Right hindlimb (tissue), 1 donor: Measurements from ENCODE around the gene ACTL10.
"Not testable (repeated sequence)": the region's sequence is repeated elsewhere in the genome, so short reads cannot be mapped to it uniquely, and the experiment has no call there.

Source experiments
- DNase-seq: peaks from one replicate; pipeline ENCODE4 v3.0.0-alpha.2; 2018

ACTL10 gene

GRCh38 chr20:33666293-33667244 is at the start of gene ACTL10:
Gene ACTL10 (plus strand): TSS chr20:33666943. CDS start chr20:33667498, 555 bp downstream.
- peak; percentile 95 for DNase-seq

- DNase-seq: no peak
Measured at GRCh38 chr20:33621717-33622400, 44.9 kb upstream of the ACTL10 start.

- no peak for DNase-seq
Measured at GRCh38 chr20:33622705-33623365, 43.9 kb upstream of the ACTL10 start.

GRCh38 chr20:33624399-33624798 is 42.3 kb upstream of the ACTL10 start:
- DNase-seq: no peak

GRCh38 chr20:33626190-33626589 is 40.6 kb upstream of the ACTL10 start:
- no peak for DNase-seq

- no peak for DNase-seq
Measured at GRCh38 chr20:33627577-33628216, 39.0 kb upstream of the ACTL10 start.

GRCh38 chr20:33629533-33629932 is 37.2 kb upstream of the ACTL10 start:
- no peak for DNase-seq

GRCh38 chr20:33629979-33630378 is 36.8 kb upstream of the ACTL10 start:
- no peak for DNase-seq

GRCh38 chr20:33630507-33630906 is 36.2 kb upstream of the ACTL10 start:
- no peak for DNase-seq

GRCh38 chr20:33631910-33632309 is 34.8 kb upstream of the ACTL10 start:
- DNase-seq: not testable (repeated sequence)

- no peak for DNase-seq
Measured at GRCh38 chr20:33635341-33635740, 31.4 kb upstream of the ACTL10 start.

GRCh38 chr20:33636776-33637175 is 30.0 kb upstream of the ACTL10 start:
- no peak for DNase-seq

GRCh38 chr20:33640287-33640686 is 26.5 kb upstream of the ACTL10 start:
- no peak for DNase-seq

- DNase-seq: no peak
Measured at GRCh38 chr20:33644313-33645071, 22.3 kb upstream of the ACTL10 start.

- DNase-seq: no peak
Measured at GRCh38 chr20:33645072-33645358, 21.7 kb upstream of the ACTL10 start.

- DNase-seq: no peak
Measured at GRCh38 chr20:33645396-33645795, 21.3 kb upstream of the ACTL10 start.

- no peak for DNase-seq
Measured at GRCh38 chr20:33646191-33646590, 20.6 kb upstream of the ACTL10 start.

- DNase-seq: not testable (repeated sequence)
Measured at GRCh38 chr20:33646959-33647602, 19.7 kb upstream of the ACTL10 start.

- peak; percentile 41 for DNase-seq
Measured at GRCh38 chr20:33647603-33648395, 18.9 kb upstream of the ACTL10 start.

- no peak for DNase-seq
Measured at GRCh38 chr20:33648396-33649004, 18.2 kb upstream of the ACTL10 start.
